ENCODE measurements around the gene PIEZO2. TPM values are rescaled to one million over a fixed set of nuclear protein-coding genes. Genes with fewer than 3 reads are reported as not detected.

The PIEZO2 gene
- total and polyA plus RNA-seq, 2 of the 8 experiments (the other 6 are each of a cell fraction or from before 2014, with no cell fraction given): 4.7 to 16.5 TPM

GRCh38 chr18:10927286-10927992, 221.9 kb downstream of the PIEZO2 start:
- no peak overlapping the region for H4K5ac ChIP-seq (ENCODE audit: insufficient read length, low read depth, low read length)
- H3K23ac ChIP-seq (ENCODE audit: insufficient read length): no peak overlapping the region
- no peak overlapping the region for H3K9ac ChIP-seq (replicated peaks in 1 of 4; ENCODE audit: extremely low read depth in 1 of 4, low read depth in 3 of 4, low read length in 3 of 4)
- no peak overlapping the region for H4K8ac ChIP-seq (ENCODE audit: extremely low read depth, insufficient read depth, low read length)
- no peak overlapping the region for H3K4ac ChIP-seq (replicated peaks; ENCODE audit: insufficient read length, low read depth, low read length)
- H3K36me3 ChIP-seq (ENCODE audit: control insufficient read depth in 2 of 4, insufficient read depth in 4 of 4, low read length in 3 of 4): no peaks in the 10 kb centered on the region
- H2AK5ac ChIP-seq (ENCODE audit: low read depth, low read length): no peak overlapping the region
- no peaks in the 10 kb centered on the region for H3K79me2 ChIP-seq (ENCODE audit: control insufficient read depth in 1 of 2, insufficient read depth in 2 of 2, low read length in 2 of 2)
- H2BK5ac ChIP-seq (ENCODE audit: low read depth, low read length): no peak overlapping the region
- no peak overlapping the region for H3K18ac ChIP-seq (ENCODE audit: extremely low read depth, low read length)
- H3K14ac ChIP-seq (ENCODE audit: insufficient read length): no peak overlapping the region
- H4K20me1 ChIP-seq (replicated peaks in 1 of 2; ENCODE audit: control insufficient read depth in 1 of 2, insufficient read depth in 2 of 2, low read length in 2 of 2): no peaks in the 10 kb centered on the region
- no peak overlapping the region for H3K56ac ChIP-seq (replicated peaks; ENCODE audit: insufficient read length, low read depth, low read length)
- H2AFZ ChIP-seq (ENCODE audit: low read length): no peak overlapping the region
- H2BK20ac ChIP-seq (ENCODE audit: low read length): no peak overlapping the region
- CTCF ChIA-PET (ENCODE audit: partially characterized antibody): interaction anchor here (0.8 to 1.7 kb wide), 2 partner anchors 16 to 435 kb away, joined by 3 to 4 read pairs; no protein-coding TSS in a partner anchor
- H3K23me2 ChIP-seq (ENCODE audit: low read depth, low read length): no peaks in the 10 kb centered on the region
- H3K79me1 ChIP-seq (ENCODE audit: low read depth, low read length): no peaks in the 10 kb centered on the region
- no peak overlapping the region for H3K4me3 ChIP-seq (ENCODE audit: extremely low read depth in 1 of 4, insufficient read depth in 2 of 4, low read depth in 3 of 4, low read length in 4 of 4)
- no peak overlapping the region for H2BK15ac ChIP-seq (ENCODE audit: low read length)
- no peaks in the 10 kb centered on the region for H3K9me3 ChIP-seq (ENCODE audit: insufficient read depth in 2 of 2, low read depth in 1 of 2, low read length in 1 of 2)
- H2BK12ac ChIP-seq (ENCODE audit: low read depth, low read length): no peak overlapping the region
- H4K91ac ChIP-seq (replicated peaks; ENCODE audit: insufficient read length, low read length): no peak overlapping the region
- no peaks in the 10 kb centered on the region for H3K27me3 ChIP-seq (replicated peaks in 1 of 4; ENCODE audit: control insufficient read depth in 3 of 4, extremely low read depth in 1 of 4, insufficient read depth in 3 of 4, low read length in 3 of 4)
- DNase-seq (ENCODE audit: low read depth in 1 of 2, low spot score in 2 of 2) (no peak), FAIRE-seq (no peak)
- no peak overlapping the region for H3K27ac ChIP-seq (ENCODE audit: low read depth, low read length)
- no peak overlapping the region for H3K4me2 ChIP-seq (ENCODE audit: insufficient read depth in 1 of 2, low read depth in 2 of 2, low read length in 2 of 2)
- POLR2A ChIA-PET (ENCODE audit: partially characterized antibody): no interaction called here
- no peak overlapping the region for H2BK120ac ChIP-seq (replicated peaks; ENCODE audit: low read depth, low read length)
- H3K4me1 ChIP-seq (replicated peaks in 1 of 4; ENCODE audit: control insufficient read depth in 3 of 4, insufficient read depth in 4 of 4, low read length in 3 of 4): peaks cover 2 to 20% (median 16%) of the 10 kb centered on the region in 4 experiments; a peak in 6 of 7 replicates
- WGBS, 2 experiments (ENCODE audit: extremely low coverage in 1 of 2, insufficient coverage in 1 of 2, insufficient read length in 1 of 2, insufficient replicate concordance in 2 of 2, low coverage in 1 of 2, low lambda C conversion rate in 2 of 2, missing lambda C conversion rate in 1 of 2): 87% methylated on average over 12 of the region's 12 CpGs; no CpG with 5 or more reads in 1 of the 2 experiments
- TF ChIP-seq SUZ12 (IDR thresholded peaks at IDR 0.05; ENCODE audit: low read length) (no peak), CHD2 (IDR thresholded peaks at IDR 0.05; ENCODE audit: low read length) (no peak), FOSL1 (IDR thresholded peaks at IDR 0.05; ENCODE audit: insufficient read depth, low read depth, low read length) (no peak), MAX (IDR thresholded peaks at IDR 0.05) (no peak), RBBP5 (IDR thresholded peaks at IDR 0.05; ENCODE audit: borderline replicate concordance, low read depth, low read length) (no peak), CBX5 (IDR thresholded peaks at IDR 0.05; ENCODE audit: low read depth, low read length) (no peak), TEAD4 (IDR thresholded peaks at IDR 0.05; ENCODE audit: low read depth, low read length) (no peak), RFX5 (IDR thresholded peaks at IDR 0.05; ENCODE audit: borderline replicate concordance, low read depth, low read length) (no peak), GTF2F1 (IDR thresholded peaks at IDR 0.05; ENCODE audit: borderline replicate concordance, low read depth, low read length) (no peak), KDM5A (IDR thresholded peaks at IDR 0.05; ENCODE audit: low read length) (no peak), EZH2 (IDR thresholded peaks at IDR 0.05; ENCODE audit: low read depth, low read length, severe bottlenecking) (no peak), POU5F1 (IDR thresholded peaks at IDR 0.05; ENCODE audit: low read depth, low read length) (no peak), RNF2 (IDR thresholded peaks at IDR 0.05; ENCODE audit: borderline replicate concordance, low read depth, low read length, missing control alignments, poor library complexity, severe bottlenecking) (no peak)
